IMR-90 (cell line): ENCODE results near the gene OR52E5. TPM values are rescaled to one million over a fixed set of nuclear protein-coding genes. Genes with fewer than 3 reads are reported as not detected.

ENCODE experiments used
- ATAC-seq: fragments of 200-7000 bp; cut with Tn5 transposase; 2 replicates; pipeline ENCODE4 v1.9.1; 2020; ENCODE audit warnings: low read depth, mild to moderate bottlenecking, moderate library complexity
- BruUV-seq: library from RNA; stranded (reverse); fragments of 400-500 nt; replicated peaks from 2 replicates; lab custom pipeline; 2021; lab: Mats Ljungman, UMichigan
- CTCF ChIA-PET: fragments of 300-600 bp; formaldehyde crosslinking; extraction: SDS; loops from one replicate; lab custom pipeline; 2021; ENCODE audit warnings: antibody characterized with exemption; lab: Yijun Ruan, JAX
- POLR2A ChIA-PET: fragments of 300-600 bp; sonication (Branson Sonifier 250); formaldehyde crosslinking; loops from one replicate; lab custom pipeline; 2022; ENCODE audit warnings: antibody characterized with exemption; ENCODE audit not compliant: unreplicated experiment; lab: Charles Lee
- DNase-seq: peaks from one replicate; pipeline ENCODE4 v3.0.0; 2013
- H2AFZ ChIP-seq: replicated peaks from 2 replicates; pipeline ENCODE3; 2013; ENCODE audit warnings: low read length, mild to moderate bottlenecking; ENCODE audit not compliant: poor library complexity
- H2AK5ac ChIP-seq: 2 replicates; pipeline ENCODE4 v1.6.1; 2013; ENCODE audit warnings: low read depth, low read length, inconsistent platforms
- H2AK9ac ChIP-seq: replicated peaks from 2 replicates; pipeline ENCODE3; 2013; ENCODE audit warnings: mild to moderate bottlenecking, low read depth, low read length, moderate library complexity; ENCODE audit not compliant: poor library complexity
- H2BK120ac ChIP-seq: 2 replicates; pipeline ENCODE4 v1.6.1; 2013; ENCODE audit warnings: low read depth, low read length, inconsistent platforms
- H2BK15ac ChIP-seq: 3 replicates; pipeline ENCODE4 v1.6.1; 2013; ENCODE audit warnings: low read depth, low read length, inconsistent platforms
- H2BK20ac ChIP-seq: 2 replicates; pipeline ENCODE4 v1.6.1; 2013; ENCODE audit warnings: low read depth, mild to moderate bottlenecking, inconsistent platforms, low read length, moderate library complexity
- H2BK5ac ChIP-seq: 2 replicates; pipeline ENCODE4 v1.6.1; 2013; ENCODE audit warnings: mild to moderate bottlenecking, low read depth, low read length, inconsistent platforms; ENCODE audit not compliant: poor library complexity, severe bottlenecking
- H3K14ac ChIP-seq: replicated peaks from 2 replicates; pipeline ENCODE4 v1.6.1; 2013; ENCODE audit warnings: low read depth, low read length, inconsistent platforms
- H3K18ac ChIP-seq: 2 replicates; pipeline ENCODE4 v1.6.1; 2013; ENCODE audit warnings: low read depth, low read length, control low read depth
- H3K23ac ChIP-seq: 2 replicates; pipeline ENCODE4 v1.6.1; 2013; ENCODE audit warnings: low read depth, low read length, inconsistent platforms
- H3K27ac ChIP-seq: 2 replicates; pipeline ENCODE4 v1.5.1; 2013; ENCODE audit warnings: mild to moderate bottlenecking, control low read depth, low read length; ENCODE audit not compliant: insufficient read depth
- H3K27me3 ChIP-seq: 2 replicates; pipeline ENCODE4 v1.6.1; 2013; ENCODE audit warnings: low read length; ENCODE audit not compliant: control insufficient read depth, insufficient read depth
- H3K36me3 ChIP-seq: 2 replicates; pipeline ENCODE4 v1.6.1; 2013; ENCODE audit warnings: low read length, mixed read lengths; ENCODE audit not compliant: control insufficient read depth, insufficient read depth
- H3K4ac ChIP-seq: 2 replicates; pipeline ENCODE4 v1.6.1; 2013; ENCODE audit warnings: low read depth, low read length, inconsistent platforms
- H3K4me1 ChIP-seq: 2 replicates; pipeline ENCODE4 v1.6.1; 2013; ENCODE audit warnings: low read length, mixed read lengths; ENCODE audit not compliant: control insufficient read depth, insufficient read depth
- H3K4me2 ChIP-seq: 2 replicates; pipeline ENCODE4 v1.6.1; 2013; ENCODE audit warnings: low read depth, mild to moderate bottlenecking, control low read depth, low read length, moderate library complexity
- H3K4me3 ChIP-seq: 2 replicates; pipeline ENCODE4 v1.5.1; 2013; ENCODE audit warnings: low read depth, mild to moderate bottlenecking, control low read depth, low read length, moderate library complexity; ENCODE audit not compliant: insufficient read depth
- H3K56ac ChIP-seq: 2 replicates; pipeline ENCODE4 v1.6.1; 2013; ENCODE audit warnings: low read length, inconsistent platforms; ENCODE audit not compliant: insufficient read depth; ENCODE audit errors: extremely low read depth
- H3K79me1 ChIP-seq, 2 experiments: 2 replicates each; pipeline ENCODE4 v1.6.1; 2013; ENCODE audit warnings: low read length in 2 of 2, inconsistent platforms in 1 of 2, low read depth in 1 of 2
- H3K9ac ChIP-seq: 2 replicates; pipeline ENCODE4 v1.6.1; 2013; ENCODE audit warnings: low read depth, low read length, control low read depth
- H3K9me1 ChIP-seq: 2 replicates; pipeline ENCODE4 v1.6.1; 2013; ENCODE audit warnings: low read length, inconsistent platforms; ENCODE audit not compliant: insufficient read depth
- H3K9me3 ChIP-seq: 2 replicates; pipeline ENCODE4 v1.6.1; 2013; ENCODE audit warnings: low read length; ENCODE audit not compliant: control insufficient read depth, insufficient read depth
- H4K20me1 ChIP-seq: 2 replicates; pipeline ENCODE4 v1.6.1; 2013; ENCODE audit warnings: low read length, inconsistent platforms; ENCODE audit not compliant: insufficient read depth
- H4K5ac ChIP-seq: 2 replicates; pipeline ENCODE4 v1.6.1; 2013; ENCODE audit warnings: mild to moderate bottlenecking, low read depth, low read length, control low read depth
- H4K8ac ChIP-seq, 2 experiments: 2 replicates each; pipeline ENCODE4 v1.6.1; 2013; ENCODE audit warnings: low read depth in 2 of 2, low read length in 2 of 2, control low read depth in 1 of 2, inconsistent platforms in 1 of 2
- H4K91ac ChIP-seq: 2 replicates; pipeline ENCODE4 v1.6.1; 2013; ENCODE audit warnings: low read depth, low read length, inconsistent platforms; ENCODE audit not compliant: insufficient read depth
- CTCF ChIP-seq: conservative IDR thresholded peaks from 2 replicates; pipeline ENCODE4 v1.5.1; 2012; ENCODE audit warnings: mild to moderate bottlenecking, low read depth, low read length, improper control_type of control experiment
- ELK1 ChIP-seq: fragments of 150-350 bp; IDR thresholded peaks from 2 replicates; pipeline ENCODE4 v1.6.1; 2016; ENCODE audit warnings: low read depth, mild to moderate bottlenecking, low read length, moderate library complexity, borderline replicate concordance
- RFX5 ChIP-seq: IDR thresholded peaks from 2 replicates; pipeline ENCODE4 v1.8.0; 2012; ENCODE audit warnings: low read depth, mild to moderate bottlenecking, low read length, moderate library complexity
- dilution Hi-C: fragments of 300-500 bp; cut with HindIII; formaldehyde crosslinking; loops from one replicate; pipeline ENCODE4 v1.14.3; 2018; ENCODE audit warnings: low sequenced_read_pairs; ENCODE audit not compliant: unreplicated experiment
- in situ Hi-C: fragments of 300-500 bp; cut with MboI; formaldehyde crosslinking; loops from 3 replicates; pipeline ENCODE4 v1.14.3; 2019; ENCODE audit warnings: low sequenced_read_pairs, inconsistent platforms, mixed read lengths
- intact Hi-C: fragments of 100-400 bp; cut with micrococcal nuclease; formaldehyde crosslinking; loops from 2 replicates; pipeline ENCODE4 v1.10.0; 2022
- polyA plus RNA-seq, 3 experiments: library from polyadenylated mRNA; depleted of rRNA; stranded (reverse); fragments of >200 nt; gene quantifications; 2 replicates each; pipeline ENCODE4 v1.2.3, GENCODE V29; 2012; ENCODE audit warnings: low replicate concordance in 1 of 3
- total RNA-seq: library from RNA; depleted of rRNA; stranded (reverse); fragments of >200 nt; gene quantifications from 2 replicates; pipeline ENCODE4 v1.2.3, GENCODE V29; 2012

OR52E5 gene
- total and polyA plus RNA-seq, 2 of the 4 experiments (the other 2 are of a cell fraction): not detected

GRCh38 chr11:5923427-5923776 is 30.4 kb downstream of the OR52E5 start:
- Histone ChIP-seq H3K27ac (no peak overlapping the region), H3K79me1 (no peaks in the 10 kb centered on the region), H3K18ac (no peak overlapping the region), H3K56ac (no peak overlapping the region), H2BK20ac (no peak overlapping the region), H3K9ac (no peak overlapping the region), H2BK120ac (no peak overlapping the region), H3K14ac (no peak overlapping the region), H2BK5ac (no peak overlapping the region), H4K20me1 (no peaks in the 10 kb centered on the region), H4K5ac (no peak overlapping the region), H3K4me1 (no peaks in the 10 kb centered on the region), H4K91ac (no peak overlapping the region), H3K9me3 (peaks cover 15% of the 10 kb centered on the region), H3K9me1 (no peaks in the 10 kb centered on the region), H3K23ac (no peak overlapping the region), H3K27me3 (no peaks in the 10 kb centered on the region), H2BK15ac (no peak overlapping the region), H2AFZ (no peak overlapping the region), H3K36me3 (no peaks in the 10 kb centered on the region), H3K4me2 (no peak overlapping the region), H3K4me3 (no peak overlapping the region), H2AK5ac (no peak overlapping the region), H3K4ac (no peak overlapping the region), H2AK9ac (no peak overlapping the region), H4K8ac (no peak overlapping the region)
- intact Hi-C loops: no loop called here
- no peak for ATAC-seq
- CTCF ChIA-PET: no interaction called here
- POLR2A ChIA-PET: no interaction called here
- no peak for DNase-seq
- dilution Hi-C loops: no loop called here
- in situ Hi-C loops: no loop called here
- TF ChIP-seq CTCF (no peak), ELK1 (no peak), RFX5 (no peak)
- BruUV-seq: no TSS peak
